A673 (cell line): ENCODE data around the gene RAP1GAP. TPM values are rescaled to one million over a fixed set of nuclear protein-coding genes. Genes with fewer than 3 reads are reported as not detected.

Source experiments
- BruUV-seq: library from RNA; stranded (reverse); fragments of 400-500 nt; replicated peaks from 2 replicates; lab custom pipeline; 2021; lab: Mats Ljungman, UMichigan
- CTCF ChIA-PET: fragments of 300-600 bp; sonication (Branson Sonifier 250); formaldehyde crosslinking; loops from one replicate; lab custom pipeline; 2022; ENCODE audit warnings: antibody characterized with exemption; lab: Charles Lee
- POLR2A ChIA-PET: fragments of 300-600 bp; sonication (Branson Sonifier 250); formaldehyde crosslinking; loops from one replicate; lab custom pipeline; 2022; ENCODE audit warnings: antibody characterized with exemption; ENCODE audit not compliant: low non-redundant PET; lab: Charles Lee
- DNase-seq: peaks from one replicate; pipeline ENCODE4 v3.0.0-alpha.2; 2015; ENCODE audit warnings: low spot score
- H3K27ac ChIP-seq: fragments of 200-600 bp; sonication (generic); 2 replicates; pipeline ENCODE4 v1.5.1; 2016; ENCODE audit warnings: mixed run types, low read depth, mild to moderate bottlenecking, mixed read lengths, antibody characterized with exemption, low read length; ENCODE audit not compliant: poor library complexity, severe bottlenecking
- H3K27me3 ChIP-seq: fragments of 200-600 bp; sonication (generic); replicated peaks from 2 replicates; pipeline ENCODE4 v1.6.1; 2017; ENCODE audit warnings: mixed run types, low read depth, mild to moderate bottlenecking, mixed read lengths, antibody characterized with exemption, low read length; ENCODE audit not compliant: insufficient read depth, poor library complexity
- H3K36me3 ChIP-seq: fragments of 200-600 bp; sonication (generic); 2 replicates; pipeline ENCODE4 v1.6.1; 2016; ENCODE audit warnings: mixed run types, mild to moderate bottlenecking, mixed read lengths, antibody characterized with exemption, low read length; ENCODE audit not compliant: insufficient read depth, poor library complexity, severe bottlenecking
- H3K4me1 ChIP-seq: fragments of 200-600 bp; sonication (generic); 2 replicates; pipeline ENCODE4 v1.6.1; 2017; ENCODE audit warnings: mixed run types, mild to moderate bottlenecking, mixed read lengths, antibody characterized with exemption, low read length; ENCODE audit not compliant: insufficient read depth, poor library complexity, severe bottlenecking
- H3K4me3 ChIP-seq: fragments of 200-600 bp; sonication (generic); 2 replicates; pipeline ENCODE4 v1.5.1; 2016; ENCODE audit warnings: low read depth, mixed run types, mild to moderate bottlenecking, mixed read lengths, low read length; ENCODE audit not compliant: poor library complexity, severe bottlenecking
- H3K9me3 ChIP-seq: fragments of 200-600 bp; sonication (generic); 2 replicates; pipeline ENCODE4 v1.6.1; 2016; ENCODE audit warnings: mixed run types, low read depth, mild to moderate bottlenecking, mixed read lengths, antibody characterized with exemption, low read length; ENCODE audit not compliant: poor library complexity, severe bottlenecking
- EZH2 ChIP-seq: fragments of 200-600 bp; sonication (generic); IDR thresholded peaks from 2 replicates; pipeline ENCODE4 v1.6.1; 2017; ENCODE audit warnings: borderline replicate concordance, low read depth, mild to moderate bottlenecking, mixed read lengths, antibody characterized with exemption, low read length; ENCODE audit not compliant: poor library complexity, severe bottlenecking
- intact Hi-C: fragments of 100-400 bp; cut with micrococcal nuclease; formaldehyde crosslinking; loops from one replicate; pipeline ENCODE4 v1.10.0; 2022; ENCODE audit not compliant: unreplicated experiment
- total RNA-seq: library from RNA; stranded (reverse); gene quantifications from 2 replicates; pipeline ENCODE4 v1.2.3, GENCODE V29; 2021
- TF ChIP-seq, protein P1 (sequence below): fragments of 300-800, 200-600 bp; sonication (generic); conservative IDR thresholded peaks from 2 replicates; pipeline ENCODE4 v1.5.1; 2017; ENCODE audit warnings: low read depth, mild to moderate bottlenecking, antibody characterized with exemption, low read length, moderate library complexity, mixed read lengths

Gene RAP1GAP
- total RNA-seq, 1 experiment from 2014 or later, result 37.7 TPM

DNA sequence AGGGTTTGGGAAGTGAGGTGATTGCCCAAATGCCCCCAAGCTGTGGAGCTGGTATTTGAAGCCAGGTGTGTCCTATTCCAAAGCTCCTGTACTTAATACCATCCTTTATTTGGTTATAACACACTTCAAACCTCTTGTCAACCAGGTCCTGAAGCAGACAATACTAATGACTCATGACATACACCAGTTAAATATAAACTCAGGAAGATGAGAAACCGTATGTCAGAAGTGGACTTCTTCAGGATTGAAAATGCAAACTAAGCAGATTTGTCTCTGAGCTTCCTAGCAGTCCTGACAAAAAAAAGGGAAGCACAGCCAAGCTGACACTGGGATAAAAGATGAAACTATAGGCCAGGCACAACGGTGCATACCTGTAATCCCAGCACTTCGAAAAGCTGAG is 89.4 kb downstream of the RAP1GAP start:
- TF ChIP-seq, protein P1, sequence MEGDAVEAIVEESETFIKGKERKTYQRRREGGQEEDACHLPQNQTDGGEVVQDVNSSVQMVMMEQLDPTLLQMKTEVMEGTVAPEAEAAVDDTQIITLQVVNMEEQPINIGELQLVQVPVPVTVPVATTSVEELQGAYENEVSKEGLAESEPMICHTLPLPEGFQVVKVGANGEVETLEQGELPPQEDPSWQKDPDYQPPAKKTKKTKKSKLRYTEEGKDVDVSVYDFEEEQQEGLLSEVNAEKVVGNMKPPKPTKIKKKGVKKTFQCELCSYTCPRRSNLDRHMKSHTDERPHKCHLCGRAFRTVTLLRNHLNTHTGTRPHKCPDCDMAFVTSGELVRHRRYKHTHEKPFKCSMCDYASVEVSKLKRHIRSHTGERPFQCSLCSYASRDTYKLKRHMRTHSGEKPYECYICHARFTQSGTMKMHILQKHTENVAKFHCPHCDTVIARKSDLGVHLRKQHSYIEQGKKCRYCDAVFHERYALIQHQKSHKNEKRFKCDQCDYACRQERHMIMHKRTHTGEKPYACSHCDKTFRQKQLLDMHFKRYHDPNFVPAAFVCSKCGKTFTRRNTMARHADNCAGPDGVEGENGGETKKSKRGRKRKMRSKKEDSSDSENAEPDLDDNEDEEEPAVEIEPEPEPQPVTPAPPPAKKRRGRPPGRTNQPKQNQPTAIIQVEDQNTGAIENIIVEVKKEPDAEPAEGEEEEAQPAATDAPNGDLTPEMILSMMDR, result no peak
- no peak for TF ChIP-seq EZH2

DNA sequence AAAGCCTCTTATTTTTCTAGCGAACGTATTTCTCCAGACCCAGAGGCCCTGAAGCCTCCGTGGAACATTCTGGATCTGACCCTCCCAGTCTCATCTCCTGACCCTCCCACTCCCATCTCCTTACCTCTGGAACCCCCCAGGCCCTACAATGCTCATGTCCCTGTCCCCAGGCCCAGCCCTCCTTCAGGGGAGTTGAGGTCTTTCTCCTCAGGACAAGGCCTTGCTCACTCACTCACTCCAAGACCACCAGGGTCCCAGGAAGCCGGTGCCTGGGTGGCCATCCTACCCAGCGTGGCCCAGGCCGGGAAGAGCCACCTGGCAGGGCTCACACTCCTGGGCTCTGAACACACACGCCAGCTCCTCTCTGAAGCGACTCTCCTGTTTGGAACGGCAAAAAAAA is 91.2 kb downstream of the RAP1GAP start:
- H3K4me1 ChIP-seq, result peaks cover 12% of the 10 kb centered on the region

More for the DNA sequence above, 89.4 kb downstream of the RAP1GAP start:
- Histone ChIP-seq H3K27ac (no peak overlapping the region), H3K36me3 (no peaks in the 10 kb centered on the region), H3K27me3 (no peaks in the 10 kb centered on the region), H3K4me1 (peaks cover 3% of the 10 kb centered on the region), H3K4me3 (no peak overlapping the region), H3K9me3 (no peaks in the 10 kb centered on the region)
- ChIA-PET POLR2A (no interaction called here), CTCF (no interaction called here)
- intact Hi-C loops, result no loop called here
- no TSS peak for BruUV-seq
- no peak for DNase-seq

GRCh38 chr1:21577324-21577723 is 91.8 kb downstream of the RAP1GAP start:
- CTCF ChIA-PET, result no interaction called here
- H3K9me3 ChIP-seq, result no peaks in the 10 kb centered on the region
- no peaks in the 10 kb centered on the region for H3K36me3 ChIP-seq
- intact Hi-C loops, result no loop called here
- TF ChIP-seq EZH2, result no peak
- TF ChIP-seq, protein P1, result no peak
- H3K4me3 ChIP-seq, result no peak overlapping the region
- DNase-seq, result no peak
- BruUV-seq, result no TSS peak
- POLR2A ChIA-PET, result no interaction called here
- no peak overlapping the region for H3K27ac ChIP-seq
- H3K27me3 ChIP-seq, result no peaks in the 10 kb centered on the region
- peaks cover 12% of the 10 kb centered on the region for H3K4me1 ChIP-seq

More for the DNA sequence above, 91.2 kb downstream of the RAP1GAP start:
- intact Hi-C loops, result no loop called here
- Histone ChIP-seq H3K36me3 (no peaks in the 10 kb centered on the region), H3K27ac (no peak overlapping the region), H3K4me3 (no peak overlapping the region), H3K27me3 (no peaks in the 10 kb centered on the region), H3K9me3 (no peaks in the 10 kb centered on the region)
- BruUV-seq, result no TSS peak
- DNase-seq, result no peak
- ChIA-PET CTCF (no interaction called here), POLR2A (no interaction called here)
- no peak for TF ChIP-seq EZH2
- TF ChIP-seq, protein P1, result no peak
